ENCODE results near the gene WASF3. TPM values are rescaled to one million over a fixed set of nuclear protein-coding genes. Genes with fewer than 3 reads are reported as not detected.

Gene WASF3
- total RNA-seq, 3 donors from 2014 or later (not counting 1 experiment from before 2014, with no cell fraction given), result 0.61 TPM; not detected in 2

DNA sequence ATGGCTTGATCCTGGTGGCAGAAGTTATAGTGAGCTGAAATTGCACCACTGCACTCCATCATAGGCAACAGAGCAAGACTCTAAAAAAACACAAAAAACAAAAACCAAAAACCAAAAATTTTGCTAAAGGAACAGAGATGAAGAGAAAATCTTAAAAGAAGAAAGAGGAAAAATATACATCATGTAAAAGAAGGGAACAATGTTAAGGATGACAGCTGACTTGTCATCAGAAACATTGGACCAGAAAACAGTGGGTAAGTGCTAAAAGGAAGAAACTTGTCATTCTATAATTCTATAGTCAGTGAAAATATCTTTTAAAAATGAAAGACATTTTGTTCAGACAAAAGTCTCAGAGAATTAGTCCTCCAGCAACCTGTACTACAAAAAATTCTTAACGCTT lies 93.8 kb downstream of the WASF3 start:
- Mint-ChIP-seq H3K27ac (no peak overlapping the region), H3K4me3 (no peak overlapping the region), H3K27me3 (ENCODE audit: low read depth in 2 of 2) (peaks cover 3 to 24% of the 10 kb centered on the region in 2 donors), H3K36me3 (peaks cover 11% of the 10 kb centered on the region), H3K4me1 (no peaks in the 10 kb centered on the region), H3K9me3 (peaks cover 0 to 3% of the 10 kb centered on the region in 2 donors)
- H3K4me3 ChIP-seq (ENCODE audit: low read length), result no peak overlapping the region
- no peaks in the 10 kb centered on the region for H3K4me1 ChIP-seq (ENCODE audit: control insufficient read depth, insufficient read depth, low read length)
- no peak overlapping the region for H3K27ac ChIP-seq (ENCODE audit: low read length)
- intact Hi-C loops (cut with micrococcal nuclease), result no loop called here
- no peaks in the 10 kb centered on the region for H3K9me3 ChIP-seq (ENCODE audit: control insufficient read depth, insufficient read depth, low read length)
- no peaks in the 10 kb centered on the region for H3K36me3 ChIP-seq (ENCODE audit: control insufficient read depth, insufficient read depth, low read length)
- TF ChIP-seq, protein P1, sequence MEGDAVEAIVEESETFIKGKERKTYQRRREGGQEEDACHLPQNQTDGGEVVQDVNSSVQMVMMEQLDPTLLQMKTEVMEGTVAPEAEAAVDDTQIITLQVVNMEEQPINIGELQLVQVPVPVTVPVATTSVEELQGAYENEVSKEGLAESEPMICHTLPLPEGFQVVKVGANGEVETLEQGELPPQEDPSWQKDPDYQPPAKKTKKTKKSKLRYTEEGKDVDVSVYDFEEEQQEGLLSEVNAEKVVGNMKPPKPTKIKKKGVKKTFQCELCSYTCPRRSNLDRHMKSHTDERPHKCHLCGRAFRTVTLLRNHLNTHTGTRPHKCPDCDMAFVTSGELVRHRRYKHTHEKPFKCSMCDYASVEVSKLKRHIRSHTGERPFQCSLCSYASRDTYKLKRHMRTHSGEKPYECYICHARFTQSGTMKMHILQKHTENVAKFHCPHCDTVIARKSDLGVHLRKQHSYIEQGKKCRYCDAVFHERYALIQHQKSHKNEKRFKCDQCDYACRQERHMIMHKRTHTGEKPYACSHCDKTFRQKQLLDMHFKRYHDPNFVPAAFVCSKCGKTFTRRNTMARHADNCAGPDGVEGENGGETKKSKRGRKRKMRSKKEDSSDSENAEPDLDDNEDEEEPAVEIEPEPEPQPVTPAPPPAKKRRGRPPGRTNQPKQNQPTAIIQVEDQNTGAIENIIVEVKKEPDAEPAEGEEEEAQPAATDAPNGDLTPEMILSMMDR (IDR thresholded peaks at IDR 0.05), result no peak
- no CpG with 5 or more reads among the region's 1 CpG for whole genome bisulfite sequencing (ENCODE audit: insufficient coverage)
- DNase-seq (no peak), ATAC-seq (no peak)
- no peaks in the 10 kb centered on the region for H3K27me3 ChIP-seq (ENCODE audit: control insufficient read depth, insufficient read depth, low read length)

GRCh38 chr13:26653310-26653709 lies 95.8 kb downstream of the WASF3 start:
- H3K9me3 Mint-ChIP-seq, result peaks cover 0 to 3% of the 10 kb centered on the region in 2 donors
- WGBS (ENCODE audit: insufficient coverage), result 93% methylated on average over 4 of the region's 4 CpGs
- H3K4me1 ChIP-seq (ENCODE audit: control insufficient read depth, insufficient read depth, low read length), result no peaks in the 10 kb centered on the region
- H3K36me3 ChIP-seq (ENCODE audit: control insufficient read depth, insufficient read depth, low read length), result no peaks in the 10 kb centered on the region
- peaks cover 3 to 11% of the 10 kb centered on the region in 2 donors for H3K27me3 Mint-ChIP-seq (ENCODE audit: low read depth in 2 of 2)
- no peaks in the 10 kb centered on the region for H3K4me1 Mint-ChIP-seq
- peaks cover 11% of the 10 kb centered on the region for H3K36me3 Mint-ChIP-seq
- intact Hi-C loops (cut with micrococcal nuclease), result no loop called here
- H3K27ac ChIP-seq (ENCODE audit: low read length), result no peak overlapping the region
- DNase-seq (no peak), ATAC-seq (peak in 1 of 3 donors; percentile 30)
- H3K9me3 ChIP-seq (ENCODE audit: control insufficient read depth, insufficient read depth, low read length), result no peaks in the 10 kb centered on the region
- TF ChIP-seq, protein P1 (IDR thresholded peaks at IDR 0.05), result no peak
- no peak overlapping the region for H3K27ac Mint-ChIP-seq
- H3K4me3 ChIP-seq (ENCODE audit: low read length), result no peak overlapping the region
- no peaks in the 10 kb centered on the region for H3K27me3 ChIP-seq (ENCODE audit: control insufficient read depth, insufficient read depth, low read length)
- H3K4me3 Mint-ChIP-seq, result no peak overlapping the region

DNA sequence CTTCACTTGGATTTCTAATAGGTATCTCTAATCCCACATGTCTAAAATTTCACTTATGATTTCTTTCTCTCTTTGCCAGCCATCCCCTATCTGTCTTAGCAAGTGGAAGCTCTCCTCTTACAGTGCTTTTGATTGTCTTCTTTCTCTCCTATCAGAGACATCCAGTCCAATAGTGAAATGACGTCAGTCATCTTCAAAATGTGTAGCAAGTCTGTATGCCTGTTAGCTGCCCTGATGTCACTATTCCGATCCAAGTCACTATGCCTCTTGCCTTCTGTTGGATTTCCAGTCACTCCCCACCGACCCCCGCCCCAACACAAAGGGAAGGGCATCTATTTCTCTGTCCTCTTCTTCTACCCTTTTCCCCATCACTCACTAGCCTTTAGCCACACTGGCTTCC lies 96.4 kb downstream of the WASF3 start:
- ATAC-seq (no peak), DNase-seq (no peak)
- WGBS (ENCODE audit: insufficient coverage), result 90% methylated on average over 4 of the region's 4 CpGs
- peaks cover 11% of the 10 kb centered on the region for H3K36me3 Mint-ChIP-seq
- H3K27ac Mint-ChIP-seq, result no peak overlapping the region
- H3K9me3 Mint-ChIP-seq, result peaks cover 0 to 3% of the 10 kb centered on the region in 2 donors
- no peaks in the 10 kb centered on the region for H3K36me3 ChIP-seq (ENCODE audit: control insufficient read depth, insufficient read depth, low read length)
- H3K27me3 Mint-ChIP-seq (ENCODE audit: low read depth in 2 of 2), result peaks cover 3 to 7% of the 10 kb centered on the region in 2 donors
- no peaks in the 10 kb centered on the region for H3K27me3 ChIP-seq (ENCODE audit: control insufficient read depth, insufficient read depth, low read length)
- no peak overlapping the region for H3K4me3 ChIP-seq (ENCODE audit: low read length)
- H3K4me3 Mint-ChIP-seq, result no peak overlapping the region
- no peak overlapping the region for H3K27ac ChIP-seq (ENCODE audit: low read length)
- no peaks in the 10 kb centered on the region for H3K4me1 ChIP-seq (ENCODE audit: control insufficient read depth, insufficient read depth, low read length)
- intact Hi-C loops (cut with micrococcal nuclease), result no loop called here
- TF ChIP-seq, protein P1 (IDR thresholded peaks at IDR 0.05), result no peak
- no peaks in the 10 kb centered on the region for H3K4me1 Mint-ChIP-seq
- H3K9me3 ChIP-seq (ENCODE audit: control insufficient read depth, insufficient read depth, low read length), result no peaks in the 10 kb centered on the region

DNA sequence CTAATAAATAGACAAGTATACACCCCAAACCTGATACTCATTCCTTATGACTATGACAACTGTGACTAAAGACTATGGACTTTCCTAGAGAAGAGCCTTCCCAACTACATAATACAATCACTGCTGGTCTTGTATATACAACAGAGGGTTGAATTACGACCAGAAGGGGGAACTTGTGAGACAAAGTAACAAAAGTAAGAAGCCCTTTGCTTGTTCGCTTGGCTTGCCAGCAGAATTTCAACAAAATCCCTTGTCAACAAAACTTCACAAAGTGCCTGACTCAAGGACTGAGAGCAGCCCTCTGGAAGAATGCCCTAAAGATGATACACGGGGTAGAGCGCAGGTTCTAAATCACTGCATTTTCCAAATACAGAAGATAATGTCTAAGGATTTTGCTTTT lies 99.4 kb downstream of the WASF3 start:
- no peaks in the 10 kb centered on the region for H3K9me3 ChIP-seq (ENCODE audit: control insufficient read depth, insufficient read depth, low read length)
- intact Hi-C loops (cut with micrococcal nuclease), result no loop called here
- H3K27ac ChIP-seq (ENCODE audit: low read length), result no peak overlapping the region
- no peaks in the 10 kb centered on the region for H3K4me1 ChIP-seq (ENCODE audit: control insufficient read depth, insufficient read depth, low read length)
- no peaks in the 10 kb centered on the region for H3K27me3 ChIP-seq (ENCODE audit: control insufficient read depth, insufficient read depth, low read length)
- Mint-ChIP-seq H3K36me3 (no peaks in the 10 kb centered on the region), H3K9me3 (no peaks in the 10 kb centered on the region), H3K27me3 (ENCODE audit: low read depth in 2 of 2) (peaks cover 3 to 11% of the 10 kb centered on the region in 2 donors), H3K4me3 (no peak overlapping the region), H3K4me1 (no peaks in the 10 kb centered on the region), H3K27ac (no peak overlapping the region)
- TF ChIP-seq, protein P1 (IDR thresholded peaks at IDR 0.05), result no peak
- H3K36me3 ChIP-seq (ENCODE audit: control insufficient read depth, insufficient read depth, low read length), result no peaks in the 10 kb centered on the region
- H3K4me3 ChIP-seq (ENCODE audit: low read length), result no peak overlapping the region
- WGBS (ENCODE audit: insufficient coverage), result 83% methylated on average over 1 of the region's 4 CpGs
- ATAC-seq (no peak), DNase-seq (no peak)

Measured in natural killer cell (primary cell).